Hepatocyte (in vitro differentiated cells): Measurements from ENCODE around the gene KIFC1. TPM values are rescaled to one million over a fixed set of nuclear protein-coding genes. Genes with fewer than 3 reads are reported as not detected.

Experiments
- DNase-seq: peaks from one replicate; pipeline ENCODE4 v3.0.0-alpha.2; 2016; ENCODE audit warnings: low spot score
- H2AFZ ChIP-seq: fragments of 200-600 bp; sonication (generic); 2 replicates; pipeline ENCODE4 v1.6.0; 2016; ENCODE audit warnings: antibody characterized with exemption, mild to moderate bottlenecking
- H3K27ac ChIP-seq: fragments of 200-600 bp; sonication (generic); 2 replicates; pipeline ENCODE4 v1.5.1; 2016; ENCODE audit warnings: mild to moderate bottlenecking
- H3K27me3 ChIP-seq: fragments of 200-600 bp; sonication (generic); 2 replicates; pipeline ENCODE4 v1.6.1; 2016
- H3K36me3 ChIP-seq: fragments of 200-600 bp; sonication (generic); replicated peaks from 2 replicates; pipeline ENCODE4 v1.5.1; 2016; ENCODE audit warnings: low read depth; ENCODE audit not compliant: insufficient read depth
- H3K4me1 ChIP-seq: fragments of 200-600 bp; sonication (generic); 2 replicates; pipeline ENCODE4 v1.5.1; 2016; ENCODE audit warnings: mild to moderate bottlenecking, moderate library complexity; ENCODE audit not compliant: insufficient read depth
- H3K4me2 ChIP-seq: fragments of 200-600 bp; sonication (generic); 2 replicates; pipeline ENCODE4 v1.6.0; 2016
- H3K4me3 ChIP-seq: fragments of 200-600 bp; sonication (generic); 2 replicates; pipeline ENCODE4 v1.5.1; 2016; ENCODE audit warnings: mild to moderate bottlenecking
- H3K79me2 ChIP-seq: fragments of 200-600 bp; sonication (generic); 2 replicates; pipeline ENCODE4 v1.6.0; 2017; ENCODE audit warnings: mild to moderate bottlenecking
- H3K9me2 ChIP-seq: fragments of 200-600 bp; sonication (generic); replicated peaks from 2 replicates; pipeline ENCODE4 v1.6.0; 2017; ENCODE audit warnings: mild to moderate bottlenecking; ENCODE audit not compliant: insufficient read depth
- H3K9me3 ChIP-seq: fragments of 200-600 bp; sonication (generic); 2 replicates; pipeline ENCODE4 v1.5.1; 2016; ENCODE audit warnings: low read depth, mild to moderate bottlenecking
- H4K20me1 ChIP-seq: fragments of 200-600 bp; sonication (generic); 2 replicates; pipeline ENCODE4 v1.6.0; 2016; ENCODE audit warnings: mild to moderate bottlenecking; ENCODE audit not compliant: insufficient read depth, poor library complexity, severe bottlenecking
- EZH2 ChIP-seq: fragments of 200-600 bp; sonication (generic); IDR thresholded peaks from 2 replicates; pipeline ENCODE4 v1.6.1; 2016; ENCODE audit warnings: antibody characterized with exemption, mild to moderate bottlenecking, borderline replicate concordance
- EZH2phosphoT487 ChIP-seq: fragments of 200-600 bp; sonication (generic); IDR thresholded peaks from one replicate; pipeline ENCODE4 v1.6.1; 2018; ENCODE audit warnings: antibody characterized with exemption, mild to moderate bottlenecking, low read depth, moderate library complexity; ENCODE audit not compliant: unreplicated experiment, severe bottlenecking
- WGBS: methylation state at CpG from one replicate; pipeline ENCODE4 v1.1.6; 2016; ENCODE audit warnings: low lambda C conversion rate; ENCODE audit errors: missing lambda C conversion rate; 5-methylcytosine and 5-hydroxymethylcytosine counted together
- polyA plus RNA-seq: library from polyadenylated mRNA; unstranded; fragments of >200 nt; fragmentation: Nextera tagmentation; extraction: Ambion mirVana; gene quantifications from 2 replicates; pipeline ENCODE4 v1.2.1, GENCODE V29; 2016
- total RNA-seq: library from RNA; depleted of rRNA; stranded (reverse); fragments of >200 nt; gene quantifications from 2 replicates; pipeline ENCODE4 v1.2.3, GENCODE V29; 2014
- TF ChIP-seq, protein P1 (sequence below): fragments of 200-600 bp; sonication (generic); IDR thresholded peaks from 2 replicates; pipeline ENCODE4 v1.5.1; 2016; ENCODE audit warnings: antibody characterized with exemption, mild to moderate bottlenecking; ENCODE audit not compliant: poor library complexity

Gene KIFC1
- total and polyA plus RNA-seq, 2 experiments from 2014 or later = 6.1 to 12.7 TPM

DNA sequence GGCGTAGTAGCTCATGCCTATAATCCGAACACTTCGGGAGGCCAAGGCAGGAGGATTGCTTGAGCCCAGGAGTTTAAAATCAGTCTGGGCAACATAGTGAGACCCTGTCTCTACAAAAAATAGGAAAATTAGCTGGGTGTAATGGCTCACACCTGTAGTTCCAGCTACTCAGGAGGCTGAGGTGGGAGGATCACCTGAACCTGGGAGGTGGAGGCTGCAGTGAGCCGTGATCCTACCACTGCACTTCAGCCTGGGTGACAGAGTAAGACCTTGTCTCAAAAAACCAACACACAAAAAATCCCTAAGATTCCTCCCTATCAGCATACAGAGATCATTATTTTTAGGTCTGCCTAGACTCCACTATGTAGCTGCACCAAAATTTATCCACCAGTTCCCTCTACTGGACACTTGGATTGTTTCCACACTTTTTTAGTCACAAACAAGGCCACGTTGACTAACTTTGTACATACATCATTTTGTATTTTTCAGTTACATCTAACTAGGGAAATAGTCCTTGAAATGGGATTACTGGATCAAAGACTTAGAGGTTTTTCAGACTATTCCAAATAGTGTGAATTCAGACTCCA is 15.6 kb downstream of the KIFC1 start:
- Histone ChIP-seq H3K9me3 (no peaks in the 10 kb centered on the region), H3K4me1 (peaks cover 8% of the 10 kb centered on the region), H2AFZ (no peak overlapping the region), H3K27ac (no peak overlapping the region), H4K20me1 (no peaks in the 10 kb centered on the region), H3K4me2 (no peak overlapping the region), H3K36me3 (no peaks in the 10 kb centered on the region), H3K79me2 (peaks cover 13% of the 10 kb centered on the region), H3K27me3 (no peaks in the 10 kb centered on the region), H3K9me2 (no peaks in the 10 kb centered on the region), H3K4me3 (no peak overlapping the region)
- WGBS = 88% methylated on average over 5 of the region's 5 CpGs
- no peak for DNase-seq
- TF ChIP-seq, protein P1, sequence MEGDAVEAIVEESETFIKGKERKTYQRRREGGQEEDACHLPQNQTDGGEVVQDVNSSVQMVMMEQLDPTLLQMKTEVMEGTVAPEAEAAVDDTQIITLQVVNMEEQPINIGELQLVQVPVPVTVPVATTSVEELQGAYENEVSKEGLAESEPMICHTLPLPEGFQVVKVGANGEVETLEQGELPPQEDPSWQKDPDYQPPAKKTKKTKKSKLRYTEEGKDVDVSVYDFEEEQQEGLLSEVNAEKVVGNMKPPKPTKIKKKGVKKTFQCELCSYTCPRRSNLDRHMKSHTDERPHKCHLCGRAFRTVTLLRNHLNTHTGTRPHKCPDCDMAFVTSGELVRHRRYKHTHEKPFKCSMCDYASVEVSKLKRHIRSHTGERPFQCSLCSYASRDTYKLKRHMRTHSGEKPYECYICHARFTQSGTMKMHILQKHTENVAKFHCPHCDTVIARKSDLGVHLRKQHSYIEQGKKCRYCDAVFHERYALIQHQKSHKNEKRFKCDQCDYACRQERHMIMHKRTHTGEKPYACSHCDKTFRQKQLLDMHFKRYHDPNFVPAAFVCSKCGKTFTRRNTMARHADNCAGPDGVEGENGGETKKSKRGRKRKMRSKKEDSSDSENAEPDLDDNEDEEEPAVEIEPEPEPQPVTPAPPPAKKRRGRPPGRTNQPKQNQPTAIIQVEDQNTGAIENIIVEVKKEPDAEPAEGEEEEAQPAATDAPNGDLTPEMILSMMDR = peak; percentile 33
- no peak for TF ChIP-seq EZH2
- no peak for TF ChIP-seq EZH2phosphoT487

DNA sequence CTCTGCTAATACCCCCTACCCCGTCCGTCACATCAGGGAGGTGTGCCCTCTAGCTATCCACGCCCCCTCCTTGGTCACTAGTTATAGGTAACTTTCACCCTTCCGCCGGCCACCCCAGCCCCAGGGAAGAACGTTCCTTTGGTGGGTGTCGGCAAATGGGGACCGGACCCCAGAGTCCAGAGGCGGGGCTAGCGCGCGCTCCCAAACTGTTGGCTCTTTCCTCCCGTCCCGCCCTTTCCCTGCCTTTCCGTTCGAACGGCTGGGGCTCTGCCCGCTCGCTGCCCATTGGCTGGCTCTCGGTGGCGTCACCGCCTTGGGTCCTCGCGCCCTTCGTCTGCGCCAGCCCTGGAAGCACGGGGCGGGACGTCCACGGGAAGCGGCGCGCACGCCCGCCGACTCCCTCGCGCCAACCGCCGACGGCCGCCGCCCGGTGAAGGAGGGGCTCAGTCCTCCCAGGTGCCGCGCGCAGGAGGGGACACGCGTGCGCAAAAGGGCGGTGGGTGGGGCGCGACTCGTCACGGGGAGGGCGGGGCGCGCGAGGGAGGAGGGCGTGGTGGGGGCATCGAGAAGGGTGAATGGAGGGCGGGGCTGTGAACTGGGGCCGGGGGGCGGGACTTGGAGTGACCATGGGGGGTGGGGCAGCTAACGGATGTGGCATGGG is 18.6 kb downstream of the KIFC1 start:
- under 1% methylated on average over 22 of the region's 65 CpGs for WGBS
- Histone ChIP-seq H3K27me3 (no peaks in the 10 kb centered on the region), H2AFZ (peak overlapping the region; percentile 54), H3K9me2 (no peaks in the 10 kb centered on the region), H3K4me2 (peak overlapping the region; percentile 96), H3K36me3 (no peaks in the 10 kb centered on the region), H3K9me3 (no peaks in the 10 kb centered on the region), H4K20me1 (no peaks in the 10 kb centered on the region), H3K27ac (peak overlapping the region; percentile 93), H3K4me1 (peaks cover 8% of the 10 kb centered on the region), H3K79me2 (peaks cover 23% of the 10 kb centered on the region), H3K4me3 (peak overlapping the region; percentile 99)
- TF ChIP-seq, protein P1 = no peak
- TF ChIP-seq EZH2 (no peak), EZH2phosphoT487 (no peak)
- peak; percentile 99 for DNase-seq

DNA sequence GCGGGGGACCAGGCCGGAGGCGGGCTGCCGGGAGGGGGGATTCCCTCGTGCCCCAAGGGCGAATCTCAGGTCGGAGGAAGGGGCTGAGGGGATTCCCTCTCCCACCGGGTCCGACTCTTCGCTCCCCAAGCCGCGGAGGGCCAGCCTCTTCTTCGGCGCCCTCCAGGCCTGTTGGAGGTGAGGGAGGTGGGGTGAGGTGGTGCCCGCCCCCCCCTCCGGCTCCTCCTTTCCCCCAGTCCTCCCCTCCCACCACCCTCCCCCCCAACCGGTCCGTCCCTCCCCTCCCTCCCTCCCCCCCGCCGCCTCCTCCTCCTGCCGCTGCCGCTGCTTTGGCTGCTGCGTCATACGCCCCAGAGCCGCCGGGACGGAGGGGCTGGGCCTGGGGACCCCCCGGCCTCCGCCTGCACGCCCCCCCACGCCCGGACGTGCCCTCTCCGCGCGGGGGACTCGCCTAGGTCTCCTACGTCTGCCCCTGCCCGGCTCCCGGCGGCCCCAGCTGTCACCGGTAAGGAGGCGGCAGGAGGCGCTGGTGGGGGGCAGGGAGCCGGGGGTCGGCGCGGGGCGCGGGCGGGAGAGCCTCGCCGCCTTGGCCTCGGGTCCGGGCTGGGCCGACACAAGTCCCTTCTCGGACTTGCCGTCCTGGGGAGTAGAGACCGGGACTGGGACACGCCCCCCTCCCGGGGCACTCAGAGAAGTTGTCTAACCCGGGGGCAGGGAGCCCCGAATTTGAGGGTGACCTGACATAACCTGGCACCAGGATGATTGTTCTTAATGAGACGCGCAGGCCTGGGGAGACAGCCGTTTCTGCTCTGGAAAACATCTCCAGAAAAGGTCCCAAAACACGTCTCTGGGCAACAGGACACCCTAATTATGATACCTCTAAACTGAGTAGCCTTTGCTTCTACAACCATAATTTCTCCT is 19.3 kb downstream of the KIFC1 start, which contains the start of gene PHF1:
PHF1 (plus strand) TSS at position 304 of the 921 bp plus-strand sequence. CDS start 1,250 bp downstream, outside the sequence.
- H2AFZ ChIP-seq = peak within 1 kb of the TSS; percentile 54
- H3K79me2 ChIP-seq = peaks cover 31% of the 10 kb centered on the region
- 0% methylated on average over 19 of the region's 67 CpGs for WGBS
- H3K36me3 ChIP-seq = no peaks in the 10 kb centered on the region
- H3K4me3 ChIP-seq = peak within 1 kb of the TSS; percentile 99
- H3K4me2 ChIP-seq = peak within 1 kb of the TSS; percentile 96
- DNase-seq = peak; percentile 91
- no peaks in the 10 kb centered on the region for H3K27me3 ChIP-seq
- no peaks in the 10 kb centered on the region for H4K20me1 ChIP-seq
- peaks cover 10% of the 10 kb centered on the region for H3K4me1 ChIP-seq
- H3K27ac ChIP-seq = peak within 1 kb of the TSS; percentile 93
- H3K9me3 ChIP-seq = no peaks in the 10 kb centered on the region
- TF ChIP-seq EZH2 = no peak
- TF ChIP-seq, protein P1 = peak; percentile 25
- H3K9me2 ChIP-seq = no peaks in the 10 kb centered on the region
